ENCODE data around the gene IPO11. TPM values are rescaled to one million over a fixed set of nuclear protein-coding genes. Genes with fewer than 3 reads are reported as not detected.

IPO11 gene
- total and polyA plus RNA-seq, 12 donors: 7.8 to 39.3 (median 32.5) TPM

GRCh38 chr5:62403411-62404250 lies 8.9 kb upstream of the IPO11 start, which contains the start of gene DIMT1:
Gene DIMT1 (minus strand): TSS chr5:62403905. CDS start chr5:62403772, 133 bp downstream.
- Histone ChIP-seq H3K4me1 (peaks cover 5 to 25% (median 14%) of the 10 kb centered on the region in 9 donors), H3K27ac (peak within 1 kb of the TSS; percentile 88 to 99 (median 97)), H3K36me3 (peaks cover 0 to 37% (median 21%) of the 10 kb centered on the region in 9 donors), H3K9me3 (peaks cover 0 to 4% (median 0%) of the 10 kb centered on the region in 11 donors), H3K27me3 (no peaks in the 10 kb centered on the region), H3K4me3 (peak within 1 kb of the TSS; percentile 55 to 99 (median 83))
- peak; percentile 99 to 100 (median 99) for ATAC-seq
- intact Hi-C loops (cut with DNase I): loop anchor here in 2 of 10 donors (5.0 to 10.0 kb wide), 2 partner anchors 96 to 99 kb away; partner anchors contain the start of gene KIF2A (in 2 of the 2)
- peak; percentile 92 to 97 for DNase-seq
- WGBS, 2 donors: 0% methylated on average over 65 to 66 of the region's 66 CpGs
- peak in 2 of 9 donors; percentile 12 to 21 for TF ChIP-seq CTCF (IDR thresholded peaks at IDR 0.05)

GRCh38 chr5:62413711-62414110 lies 1.1 kb downstream of the IPO11 start:
- intact Hi-C loops (cut with DNase I): loop anchor here in 1 of 10 donors (5.0 kb wide), 1 partner anchor 106 kb away; the partner anchor contains the start of gene KIF2A
- no peak for TF ChIP-seq CTCF (IDR thresholded peaks at IDR 0.05)
- Histone ChIP-seq H3K36me3 (peaks cover 0 to under 1% (median 0%) of the 10 kb centered on the region in 9 donors), H3K9me3 (no peaks in the 10 kb centered on the region), H3K4me3 (peak overlapping the region in 9 of 10 donors; percentile 73 to 98 (median 88)), H3K27me3 (no peaks in the 10 kb centered on the region), H3K4me1 (peaks cover 0 to 30% (median 14%) of the 10 kb centered on the region in 9 donors), H3K27ac (no peak overlapping the region)
- ATAC-seq (no peak), DNase-seq (no peak)
- 53 to 58% methylated on average over 3 of the region's 3 CpGs for WGBS, 2 donors

- WGBS, 2 donors: 50 to 68% methylated on average over 4 of the region's 4 CpGs
- ATAC-seq: peak in 7 of 8 donors; percentile 31 to 87 (median 79)
- Histone ChIP-seq H3K9me3 (no peaks in the 10 kb centered on the region), H3K27me3 (no peaks in the 10 kb centered on the region), H3K27ac (peak overlapping the region in 7 of 10 donors; percentile 25 to 81 (median 63)), H3K4me1 (peaks cover 4 to 44% (median 13%) of the 10 kb centered on the region in 9 donors), H3K4me3 (no peak overlapping the region), H3K36me3 (peaks cover 0 to 3% (median 0%) of the 10 kb centered on the region in 9 donors)
- no peak for TF ChIP-seq CTCF (IDR thresholded peaks at IDR 0.05)
- no peak for DNase-seq
- intact Hi-C loops (cut with DNase I): no loop called here
Observed at GRCh38 chr5:62418462-62419076, 6.0 kb downstream of the IPO11 start.

DNA sequence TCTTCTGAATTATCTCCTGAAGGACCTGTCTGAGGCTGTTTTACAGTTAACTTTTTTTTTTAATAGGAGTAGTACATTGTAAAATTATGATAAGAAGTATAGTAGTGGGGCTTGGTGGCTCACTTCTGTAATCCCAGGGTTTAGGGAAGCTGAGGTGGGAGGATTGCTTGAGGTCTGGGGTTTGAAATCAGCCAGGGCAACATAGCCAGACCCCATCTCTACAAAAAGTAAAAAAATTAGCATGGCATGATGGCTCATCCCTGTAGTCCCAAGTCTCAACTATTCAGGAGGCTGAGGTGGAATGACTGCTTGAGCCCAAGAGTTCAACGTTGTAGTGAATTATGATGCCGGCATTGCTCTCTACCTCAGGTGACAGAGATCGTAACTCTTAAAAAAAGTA lies 7.0 kb downstream of the IPO11 start:
- H3K4me1 ChIP-seq: peaks cover 0 to 35% (median 5%) of the 10 kb centered on the region in 9 donors
- no peak for ATAC-seq
- H3K36me3 ChIP-seq: peaks cover 0 to 3% (median 0%) of the 10 kb centered on the region in 9 donors
- H3K9me3 ChIP-seq: no peaks in the 10 kb centered on the region
- 99 to 100% methylated on average over 3 of the region's 3 CpGs for WGBS, 2 donors
- intact Hi-C loops (cut with DNase I): no loop called here
- no peaks in the 10 kb centered on the region for H3K27me3 ChIP-seq
- DNase-seq: no peak
- no peak for TF ChIP-seq CTCF (IDR thresholded peaks at IDR 0.05)
- H3K27ac ChIP-seq: peak overlapping the region in 3 of 10 donors; percentile 65 to 81 (median 71)
- H3K4me3 ChIP-seq: no peak overlapping the region

Measured in heart right ventricle (tissue), 16 donors.